ENCODE measurements around the gene ETAA1. TPM values are rescaled to one million over a fixed set of nuclear protein-coding genes. Genes with fewer than 3 reads are reported as not detected.
A peak's percentile ranks its signal among the peaks of the same experiment; 100 is the strongest.

Gene ETAA1
- total and polyA plus RNA-seq, 2 of the 4 experiments (the other 2 are of a cell fraction): 6.9 to 8.1 TPM

- dilution Hi-C loops (cut with HindIII; ENCODE audit: low sequenced_read_pairs, unreplicated experiment): no loop called here
- intact Hi-C loops (cut with micrococcal nuclease): no loop called here
These were observed 3.9 kb upstream of the ETAA1 start for GRCh38 chr2:67393237-67393636.

More at GRCh38 chr2:67393237-67393636, 3.9 kb upstream of the ETAA1 start:
- peak overlapping the region; percentile 92 for H2BK5ac ChIP-seq (ENCODE audit: low read depth, low read length, poor library complexity, severe bottlenecking)
- peak overlapping the region; percentile 80; the same call in 2 of the 3 replicates for H2BK15ac ChIP-seq (ENCODE audit: low read depth, low read length)
- H3K23ac ChIP-seq (ENCODE audit: low read depth, low read length): peak overlapping the region; percentile 89; the same call in 1 of the 2 replicates
- in situ Hi-C loops (cut with MboI; ENCODE audit: low sequenced_read_pairs): no loop called here
- no peaks in the 10 kb centered on the region for H3K9me3 ChIP-seq (ENCODE audit: control insufficient read depth, insufficient read depth, low read length)
- no peak overlapping the region for H3K4me3 ChIP-seq (ENCODE audit: insufficient read depth, low read depth, low read length)
- POLR2A ChIA-PET (ENCODE audit: unreplicated experiment): interaction anchor here (0.6 to 1.3 kb wide), 2 partner anchors 834 to 959 kb away, joined by 3 read pairs; partner anchors contain the start of gene MEIS1
- H3K9ac ChIP-seq (ENCODE audit: low read depth, low read length): no peak overlapping the region; the same call in 1 of the 2 replicates
- H4K5ac ChIP-seq (ENCODE audit: low read depth, low read length): peak overlapping the region; percentile 96; the same call in 1 of the 2 replicates
- H2AK5ac ChIP-seq (ENCODE audit: low read depth, low read length): peak overlapping the region; percentile 65; the same call in 1 of the 2 replicates
- no peaks in the 10 kb centered on the region for H4K20me1 ChIP-seq (ENCODE audit: insufficient read depth, low read length)
- H3K4ac ChIP-seq (ENCODE audit: low read depth, low read length): peak overlapping the region; percentile 69; the same call in 1 of the 2 replicates
- DNase-seq (peak; percentile 27), ATAC-seq (ENCODE audit: low read depth) (no peak)
- no peak for TF ChIP-seq POLR2A (IDR thresholded peaks at IDR 0.05; ENCODE audit: low read depth, low read length)
- TF ChIP-seq MAFK (IDR thresholded peaks at IDR 0.05; ENCODE audit: low read depth, low read length): no peak
- TF ChIP-seq MXI1 (IDR thresholded peaks at IDR 0.05; ENCODE audit: borderline replicate concordance, low read depth, low read length): no peak
- no peak for TF ChIP-seq RCOR1 (IDR thresholded peaks at IDR 0.05; ENCODE audit: insufficient replicate concordance, low read length)
- TF ChIP-seq FOS (IDR thresholded peaks at IDR 0.05; ENCODE audit: low read depth, low read length): no peak
- no peak for TF ChIP-seq CHD1 (IDR thresholded peaks at IDR 0.05; ENCODE audit: low read depth, low read length)
- TF ChIP-seq ELK1 (IDR thresholded peaks at IDR 0.05; ENCODE audit: borderline replicate concordance, low read depth, low read length): no peak
- no peak for TF ChIP-seq NFE2L2 (IDR thresholded peaks at IDR 0.05; ENCODE audit: low read depth, low read length)
- no peak for TF ChIP-seq CEBPB (IDR thresholded peaks at IDR 0.05; ENCODE audit: low read depth, low read length)
- TF ChIP-seq, protein P1, sequence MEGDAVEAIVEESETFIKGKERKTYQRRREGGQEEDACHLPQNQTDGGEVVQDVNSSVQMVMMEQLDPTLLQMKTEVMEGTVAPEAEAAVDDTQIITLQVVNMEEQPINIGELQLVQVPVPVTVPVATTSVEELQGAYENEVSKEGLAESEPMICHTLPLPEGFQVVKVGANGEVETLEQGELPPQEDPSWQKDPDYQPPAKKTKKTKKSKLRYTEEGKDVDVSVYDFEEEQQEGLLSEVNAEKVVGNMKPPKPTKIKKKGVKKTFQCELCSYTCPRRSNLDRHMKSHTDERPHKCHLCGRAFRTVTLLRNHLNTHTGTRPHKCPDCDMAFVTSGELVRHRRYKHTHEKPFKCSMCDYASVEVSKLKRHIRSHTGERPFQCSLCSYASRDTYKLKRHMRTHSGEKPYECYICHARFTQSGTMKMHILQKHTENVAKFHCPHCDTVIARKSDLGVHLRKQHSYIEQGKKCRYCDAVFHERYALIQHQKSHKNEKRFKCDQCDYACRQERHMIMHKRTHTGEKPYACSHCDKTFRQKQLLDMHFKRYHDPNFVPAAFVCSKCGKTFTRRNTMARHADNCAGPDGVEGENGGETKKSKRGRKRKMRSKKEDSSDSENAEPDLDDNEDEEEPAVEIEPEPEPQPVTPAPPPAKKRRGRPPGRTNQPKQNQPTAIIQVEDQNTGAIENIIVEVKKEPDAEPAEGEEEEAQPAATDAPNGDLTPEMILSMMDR (conservative IDR thresholded peaks at IDR 0.05; ENCODE audit: low read depth, low read length): no peak
- TF ChIP-seq BHLHE40 (IDR thresholded peaks at IDR 0.05; ENCODE audit: low read depth, low read length): no peak
- TF ChIP-seq SMC3 (IDR thresholded peaks at IDR 0.05; ENCODE audit: low read depth, low read length): no peak
- no peak for TF ChIP-seq RFX5 (IDR thresholded peaks at IDR 0.05; ENCODE audit: low read depth, low read length)
- no peak for TF ChIP-seq MAZ (IDR thresholded peaks at IDR 0.05; ENCODE audit: borderline replicate concordance, low read depth, low read length)
- H3K4me2 ChIP-seq (ENCODE audit: low read depth, low read length): peak overlapping the region; percentile 48; the same call in 1 of the 2 replicates
- H3K27ac ChIP-seq (ENCODE audit: insufficient read depth, low read length): peak overlapping the region; percentile 72; the same call in 1 of the 2 replicates
- CTCF ChIA-PET: interaction anchor here (1.5 kb wide), 1 partner anchor 258 kb away, joined by 5 read pairs; no protein-coding TSS in a partner anchor
- peaks cover 10 to 25% of the 10 kb centered on the region in 2 experiments; a peak in 3 of 4 replicates for H3K79me1 ChIP-seq (ENCODE audit: low read depth in 1 of 2, low read length in 2 of 2)
- peaks cover 20% of the 10 kb centered on the region for H3K4me1 ChIP-seq (ENCODE audit: control insufficient read depth, insufficient read depth, low read length)
- H3K56ac ChIP-seq (ENCODE audit: extremely low read depth, insufficient read depth, low read length): peak overlapping the region; percentile 79
- H3K18ac ChIP-seq (ENCODE audit: low read depth, low read length): peak overlapping the region; percentile 98
- H2AFZ ChIP-seq (replicated peaks; ENCODE audit: low read length, poor library complexity): no peak overlapping the region
- no peaks in the 10 kb centered on the region for H3K27me3 ChIP-seq (ENCODE audit: control insufficient read depth, insufficient read depth, low read length)
- H2AK9ac ChIP-seq (replicated peaks; ENCODE audit: low read depth, low read length, poor library complexity): no peak overlapping the region
- no peaks in the 10 kb centered on the region for H3K36me3 ChIP-seq (ENCODE audit: control insufficient read depth, insufficient read depth, low read length)
- H2BK20ac ChIP-seq (ENCODE audit: low read depth, low read length): peak overlapping the region; percentile 90
- no TSS peak for BruUV-seq (replicated peaks)
- peak overlapping the region; percentile 94 for H2BK120ac ChIP-seq (ENCODE audit: low read depth, low read length)
- H4K91ac ChIP-seq (ENCODE audit: insufficient read depth, low read depth, low read length): peak overlapping the region; percentile 87
- peaks cover 5% of the 10 kb centered on the region for H3K9me1 ChIP-seq (ENCODE audit: insufficient read depth, low read length)
- H3K14ac ChIP-seq (replicated peaks; ENCODE audit: low read depth, low read length): peak overlapping the region; percentile 87
- peak overlapping the region; percentile 69 to 80 for H4K8ac ChIP-seq (ENCODE audit: low read depth in 2 of 2, low read length in 2 of 2)

Measured in IMR-90 (cell line).